C4-2B (cell line): Measurements from ENCODE around the gene RPUSD1.

ENCODE experiments used
- CTCF ChIP-seq: fragments of 450-650 bp; conservative IDR thresholded peaks from 2 replicates; pipeline ENCODE4 v1.5.1; 2017; ENCODE audit warnings: mild to moderate bottlenecking
- ZFX ChIP-seq: fragments of 450-650 bp; IDR thresholded peaks from 2 replicates; pipeline ENCODE4 v1.6.1; 2017

- TF ChIP-seq CTCF (no peak), ZFX (no peak)
Observed at GRCh38 chr16:770411-770810, 17.8 kb downstream of the RPUSD1 start.
